SK-N-SH treated with all-trans-retinoic acid at 6 μM for 48 hours (cell line): Measurements from ENCODE around the gene CAMK2A.

Experiments used
- ARNTL ChIP-seq: fragments of 450-650 bp; formaldehyde crosslinking; IDR thresholded peaks from 2 replicates; pipeline ENCODE4 v1.5.0; 2020; ENCODE audit warnings: low read depth, mild to moderate bottlenecking, moderate library complexity, borderline replicate concordance
- BACH2 ChIP-seq: fragments of 250-450 bp; sonication (Bioruptor Pico); IDR thresholded peaks from 2 replicates; pipeline ENCODE4 v1.9.0; 2021; ENCODE audit warnings: mild to moderate bottlenecking, borderline replicate concordance
- RARB ChIP-seq: fragments of 250-450 bp; sonication (Bioruptor Pico); IDR thresholded peaks from 2 replicates; pipeline ENCODE4 v1.8.0; 2021; ENCODE audit warnings: mild to moderate bottlenecking, moderate library complexity
- TOX ChIP-seq: fragments of 250-450 bp; sonication (Bioruptor Pico); IDR thresholded peaks from 2 replicates; pipeline ENCODE4 v1.8.0; 2021; ENCODE audit warnings: mild to moderate bottlenecking, moderate library complexity, borderline replicate concordance
- ZC3H10 ChIP-seq: fragments of 250-450 bp; sonication (Bioruptor Pico); IDR thresholded peaks from 2 replicates; pipeline ENCODE4 v1.5.1; 2021; ENCODE audit warnings: mild to moderate bottlenecking, moderate library complexity
- ZFP30 ChIP-seq: fragments of 450-650 bp; formaldehyde crosslinking; IDR thresholded peaks from 2 replicates; pipeline ENCODE4 v1.5.0; 2022; ENCODE audit warnings: mild to moderate bottlenecking, moderate library complexity
- ZNF70 ChIP-seq: fragments of 450-650 bp; formaldehyde crosslinking; IDR thresholded peaks from 2 replicates; pipeline ENCODE4 v1.5.0; 2020; ENCODE audit warnings: mild to moderate bottlenecking, moderate library complexity
- ZNF8 ChIP-seq: fragments of 450-650 bp; formaldehyde crosslinking; IDR thresholded peaks from 2 replicates; pipeline ENCODE4 v1.5.0; 2020; ENCODE audit warnings: mild to moderate bottlenecking, moderate library complexity
- TF ChIP-seq, protein P1 (sequence below): fragments of 250-450 bp; sonication (Bioruptor Pico); IDR thresholded peaks from 2 replicates; pipeline ENCODE4 v1.5.1; 2021; ENCODE audit warnings: mild to moderate bottlenecking, moderate library complexity

DNA sequence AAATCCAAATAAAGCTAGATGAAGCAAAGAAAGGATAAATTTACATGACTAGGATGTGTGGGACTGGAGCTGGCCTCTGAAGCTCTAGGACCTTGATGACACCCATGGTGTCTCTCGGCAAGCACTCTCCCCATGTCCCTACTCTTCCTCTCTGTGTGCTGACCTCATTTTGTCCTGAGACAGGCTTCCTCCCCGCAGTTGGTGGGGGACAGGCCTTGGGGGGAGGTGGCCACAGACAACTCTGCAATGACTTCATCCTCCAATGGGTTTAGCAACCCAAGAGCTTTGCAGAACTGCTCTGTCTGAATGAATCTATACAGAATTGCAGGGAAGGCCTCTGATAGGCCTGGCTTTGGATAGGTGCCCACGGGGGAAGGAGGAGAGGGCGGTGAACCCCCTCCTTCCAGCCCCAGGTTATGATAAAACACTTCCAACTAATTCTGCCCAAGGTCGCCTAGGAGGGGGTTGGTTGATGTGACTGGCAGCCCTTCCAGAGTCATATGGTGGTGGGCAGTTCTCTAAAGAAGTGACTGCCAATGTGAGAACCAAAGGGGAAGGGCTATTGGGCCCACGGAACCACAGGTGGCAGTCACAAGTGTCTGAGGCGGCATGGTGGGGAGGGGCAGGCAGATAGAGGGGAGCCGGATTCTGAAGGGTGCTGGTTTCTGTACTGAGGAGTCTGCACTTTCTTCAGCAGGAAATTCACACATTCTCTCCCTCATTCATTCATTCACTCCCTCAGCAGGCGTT, 93.7 kb downstream of the CAMK2A start:
- no peak for TF ChIP-seq ZFP30 (CRISPR knock-in tag)
- no peak for TF ChIP-seq BACH2
- TF ChIP-seq ARNTL (CRISPR knock-in tag) = no peak
- TF ChIP-seq ZC3H10 = no peak
- TF ChIP-seq, protein P1, sequence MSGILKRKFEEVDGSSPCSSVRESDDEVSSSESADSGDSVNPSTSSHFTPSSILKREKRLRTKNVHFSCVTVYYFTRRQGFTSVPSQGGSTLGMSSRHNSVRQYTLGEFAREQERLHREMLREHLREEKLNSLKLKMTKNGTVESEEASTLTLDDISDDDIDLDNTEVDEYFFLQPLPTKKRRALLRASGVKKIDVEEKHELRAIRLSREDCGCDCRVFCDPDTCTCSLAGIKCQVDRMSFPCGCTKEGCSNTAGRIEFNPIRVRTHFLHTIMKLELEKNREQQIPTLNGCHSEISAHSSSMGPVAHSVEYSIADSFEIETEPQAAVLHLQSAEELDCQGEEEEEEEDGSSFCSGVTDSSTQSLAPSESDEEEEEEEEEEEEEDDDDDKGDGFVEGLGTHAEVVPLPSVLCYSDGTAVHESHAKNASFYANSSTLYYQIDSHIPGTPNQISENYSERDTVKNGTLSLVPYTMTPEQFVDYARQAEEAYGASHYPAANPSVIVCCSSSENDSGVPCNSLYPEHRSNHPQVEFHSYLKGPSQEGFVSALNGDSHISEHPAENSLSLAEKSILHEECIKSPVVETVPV = no peak
- no peak for TF ChIP-seq ZNF8 (CRISPR knock-in tag)
- TF ChIP-seq TOX (CRISPR knock-in tag) = no peak
- no peak for TF ChIP-seq RARB (CRISPR knock-in tag)
- no peak for TF ChIP-seq ZNF70 (CRISPR knock-in tag)
